Keratinocyte (primary cell): ENCODE data around the gene DENND2A. TPM values are rescaled to one million over a fixed set of nuclear protein-coding genes. Genes with fewer than 3 reads are reported as not detected.

Experiments used
- DNase-seq: peaks from one replicate; pipeline ENCODE4 v3.0.0-alpha.2; 2011; ENCODE audit warnings: low read depth, missing footprints, low spot score
- FAIRE-seq: peaks from 2 replicates; lab custom pipeline; 2011; peaks lifted over from hg19 to GRCh38; lab: Jason Lieb, UNC
- H2AFZ ChIP-seq: 2 replicates; pipeline ENCODE4 v1.6.0; 2012; ENCODE audit warnings: low read length, control low read depth, inconsistent platforms; ENCODE audit not compliant: control insufficient read depth
- H3K27ac ChIP-seq: 2 replicates; pipeline ENCODE4 v1.5.1; 2011; ENCODE audit warnings: low read length; ENCODE audit not compliant: control insufficient read depth, insufficient read depth
- H3K27me3 ChIP-seq: 3 replicates; pipeline ENCODE4 v1.6.0; 2011; ENCODE audit warnings: low read length; ENCODE audit not compliant: control insufficient read depth, insufficient read depth; ENCODE audit errors: extremely low read depth
- H3K36me3 ChIP-seq, 2 experiments: 2 replicates in 1 of 2; 3 replicates in 1 of 2; pipeline ENCODE4 v1.5.1; 2011; ENCODE audit warnings: low read length in 2 of 2, mild to moderate bottlenecking in 1 of 2; ENCODE audit not compliant: control insufficient read depth in 2 of 2, insufficient read depth in 2 of 2; ENCODE audit errors: extremely low read depth in 1 of 2
- H3K4me1 ChIP-seq: 3 replicates; pipeline ENCODE4 v1.5.1; 2011; ENCODE audit warnings: low read length; ENCODE audit not compliant: control insufficient read depth, insufficient read depth; ENCODE audit errors: extremely low read depth
- H3K4me2 ChIP-seq: 3 replicates; pipeline ENCODE4 v1.6.0; 2011; ENCODE audit warnings: low read depth, low read length; ENCODE audit not compliant: control insufficient read depth, insufficient read depth; ENCODE audit errors: extremely low read depth
- H3K4me3 ChIP-seq, 3 experiments: fragments of 200-600 bp in 1 of 3; sonication (generic) in 1 of 3; 2 replicates in 2 of 3; 3 replicates in 1 of 3; pipeline ENCODE4 v1.5.1; 2011 to 2016; ENCODE audit warnings: low read length in 3 of 3, mild to moderate bottlenecking in 3 of 3, control low read depth in 2 of 3, inconsistent platforms in 1 of 3, low read depth in 1 of 3, mixed read lengths in 1 of 3, mixed run types in 1 of 3, moderate library complexity in 1 of 3; ENCODE audit not compliant: control insufficient read depth in 2 of 3, insufficient read depth in 2 of 3; ENCODE audit errors: extremely low read depth in 1 of 3
- H3K79me2 ChIP-seq: 2 replicates; pipeline ENCODE4 v1.6.0; 2012; ENCODE audit warnings: low read length; ENCODE audit not compliant: control insufficient read depth, insufficient read depth
- H3K9ac ChIP-seq: 3 replicates; pipeline ENCODE4 v1.6.0; 2011; ENCODE audit warnings: low read length; ENCODE audit not compliant: control insufficient read depth, insufficient read depth; ENCODE audit errors: extremely low read depth
- H3K9me1 ChIP-seq: 3 replicates; pipeline ENCODE4 v1.6.0; 2011; ENCODE audit warnings: low read length; ENCODE audit not compliant: control insufficient read depth, insufficient read depth; ENCODE audit errors: extremely low read depth
- H3K9me3 ChIP-seq: 2 replicates; pipeline ENCODE4 v1.5.1; 2012; ENCODE audit warnings: low read depth, low read length; ENCODE audit not compliant: control insufficient read depth
- H4K20me1 ChIP-seq: 3 replicates; pipeline ENCODE4 v1.6.0; 2011; ENCODE audit warnings: low read length; ENCODE audit not compliant: control insufficient read depth, insufficient read depth; ENCODE audit errors: extremely low read depth
- EZH2 ChIP-seq: IDR thresholded peaks from one replicate; pipeline ENCODE4 v1.6.1; 2012; ENCODE audit warnings: inconsistent platforms, mild to moderate bottlenecking, low read length, moderate library complexity
- dilution Hi-C: fragments of 300-500 bp; cut with MboI; formaldehyde crosslinking; loops from one replicate; pipeline ENCODE4 v1.7.0; 2020; ENCODE audit warnings: low sequenced_read_pairs; ENCODE audit not compliant: extremely low pct_ligation_motif_present
- polyA plus RNA-seq, 5 experiments: library from polyadenylated mRNA; depleted of rRNA in 3 of 5; stranded (reverse) in 3 of 5; stranded (forward) in 1 of 5; unstranded in 1 of 5; fragments of >200 nt; gene quantifications; 1 replicate in 1 of 5; 2 replicates in 3 of 5; 3 replicates in 1 of 5; pipeline versions ENCODE4 v1.2.1 to v1.2.3, GENCODE V29; 2011 to 2012; ENCODE audit warnings: missing spikeins in 2 of 5, low read depth in 1 of 5, low replicate concordance in 1 of 5
- TF ChIP-seq, protein P1 (sequence below), 3 experiments: IDR thresholded peaks in 1 of 3; conservative IDR thresholded peaks in 1 of 3; optimal IDR thresholded peaks in 1 of 3; 2 replicates in 2 of 3; 3 replicates in 1 of 3; pipeline versions ENCODE3 to v1.5.1; 2011; ENCODE audit warnings: low read length in 3 of 3, mild to moderate bottlenecking in 3 of 3, moderate library complexity in 2 of 3, control low read depth in 1 of 3, inconsistent platforms in 1 of 3; ENCODE audit not compliant: insufficient read depth in 2 of 3; ENCODE audit errors: extremely low read depth in 1 of 3

The DENND2A gene
- polyA plus RNA-seq, 1 donor (not counting 4 experiments of a cell fraction or from before 2014, with no cell fraction given), result 1.8 TPM

DNA sequence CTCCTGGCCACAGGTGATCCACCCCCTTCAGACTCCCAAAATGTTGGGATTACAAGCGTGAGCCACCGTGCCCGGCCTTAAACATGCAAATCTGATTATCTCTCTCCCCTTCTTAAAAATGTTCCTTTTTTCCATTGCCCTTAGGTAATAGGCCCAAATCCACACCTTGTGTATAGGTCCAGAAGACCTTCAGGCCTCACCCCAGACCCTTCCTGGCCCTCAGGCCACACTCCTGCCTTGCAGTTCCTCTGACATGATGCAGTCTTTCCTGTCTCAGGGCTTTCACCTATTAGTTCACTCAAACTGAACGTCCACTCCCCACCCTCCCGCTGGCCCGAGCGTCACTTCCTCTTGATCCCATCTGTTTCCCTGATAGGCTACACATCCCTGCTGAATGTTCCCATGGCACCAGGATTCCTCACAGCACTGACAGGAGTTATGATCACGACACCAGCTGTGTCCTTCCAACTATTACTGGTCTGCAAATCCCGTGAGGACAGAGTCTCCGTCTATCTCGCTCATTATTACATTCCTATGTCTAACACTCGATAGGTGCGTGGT is 46.4 kb downstream of the DENND2A start:
- no peak overlapping the region for H3K27ac ChIP-seq
- H3K9me1 ChIP-seq, result no peaks in the 10 kb centered on the region
- H3K27me3 ChIP-seq, result no peaks in the 10 kb centered on the region
- DNase-seq (no peak), FAIRE-seq (no peak)
- H2AFZ ChIP-seq, result no peak overlapping the region
- no peaks in the 10 kb centered on the region for H3K9me3 ChIP-seq
- no peak overlapping the region for H3K4me3 ChIP-seq
- dilution Hi-C loops, result no loop called here
- no peaks in the 10 kb centered on the region for H4K20me1 ChIP-seq
- no peaks in the 10 kb centered on the region for H3K4me1 ChIP-seq
- H3K79me2 ChIP-seq, result no peaks in the 10 kb centered on the region
- TF ChIP-seq EZH2, result no peak
- TF ChIP-seq, protein P1, sequence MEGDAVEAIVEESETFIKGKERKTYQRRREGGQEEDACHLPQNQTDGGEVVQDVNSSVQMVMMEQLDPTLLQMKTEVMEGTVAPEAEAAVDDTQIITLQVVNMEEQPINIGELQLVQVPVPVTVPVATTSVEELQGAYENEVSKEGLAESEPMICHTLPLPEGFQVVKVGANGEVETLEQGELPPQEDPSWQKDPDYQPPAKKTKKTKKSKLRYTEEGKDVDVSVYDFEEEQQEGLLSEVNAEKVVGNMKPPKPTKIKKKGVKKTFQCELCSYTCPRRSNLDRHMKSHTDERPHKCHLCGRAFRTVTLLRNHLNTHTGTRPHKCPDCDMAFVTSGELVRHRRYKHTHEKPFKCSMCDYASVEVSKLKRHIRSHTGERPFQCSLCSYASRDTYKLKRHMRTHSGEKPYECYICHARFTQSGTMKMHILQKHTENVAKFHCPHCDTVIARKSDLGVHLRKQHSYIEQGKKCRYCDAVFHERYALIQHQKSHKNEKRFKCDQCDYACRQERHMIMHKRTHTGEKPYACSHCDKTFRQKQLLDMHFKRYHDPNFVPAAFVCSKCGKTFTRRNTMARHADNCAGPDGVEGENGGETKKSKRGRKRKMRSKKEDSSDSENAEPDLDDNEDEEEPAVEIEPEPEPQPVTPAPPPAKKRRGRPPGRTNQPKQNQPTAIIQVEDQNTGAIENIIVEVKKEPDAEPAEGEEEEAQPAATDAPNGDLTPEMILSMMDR (optimal IDR thresholded peaks at IDR 0.05 in 1 of 3, IDR thresholded peaks at IDR 0.05 in 1 of 3, conservative IDR thresholded peaks at IDR 0.05 in 1 of 3; ENCODE audit: extremely low read depth in 1 of 3, insufficient read depth in 2 of 3, low read length in 3 of 3), result no peak
- H3K36me3 ChIP-seq, result no peaks in the 10 kb centered on the region
- no peak overlapping the region for H3K9ac ChIP-seq
- no peak overlapping the region for H3K4me2 ChIP-seq

GRCh38 chr7:140593672-140593982 is 47.0 kb downstream of the DENND2A start:
- H2AFZ ChIP-seq, result no peak overlapping the region
- FAIRE-seq (no peak), DNase-seq (no peak)
- no peaks in the 10 kb centered on the region for H3K79me2 ChIP-seq
- dilution Hi-C loops, result no loop called here
- no peaks in the 10 kb centered on the region for H3K9me3 ChIP-seq
- H3K36me3 ChIP-seq, result no peaks in the 10 kb centered on the region
- H3K27me3 ChIP-seq, result no peaks in the 10 kb centered on the region
- H3K4me3 ChIP-seq, result no peak overlapping the region
- no peak overlapping the region for H3K4me2 ChIP-seq
- H3K27ac ChIP-seq, result no peak overlapping the region
- TF ChIP-seq, protein P1 (optimal IDR thresholded peaks at IDR 0.05 in 1 of 3, IDR thresholded peaks at IDR 0.05 in 1 of 3, conservative IDR thresholded peaks at IDR 0.05 in 1 of 3; ENCODE audit: extremely low read depth in 1 of 3, insufficient read depth in 2 of 3, low read length in 3 of 3), result no peak
- TF ChIP-seq EZH2, result no peak
- no peaks in the 10 kb centered on the region for H4K20me1 ChIP-seq
- no peak overlapping the region for H3K9ac ChIP-seq
- no peaks in the 10 kb centered on the region for H3K9me1 ChIP-seq
- H3K4me1 ChIP-seq, result no peaks in the 10 kb centered on the region
